GM19328 (cell line): ENCODE data around the gene SMPDL3A.
A peak's percentile ranks its signal among the peaks of the same experiment; 100 is the strongest.

ENCODE experiments used
- ATAC-seq: cut with Tn5 transposase; IDR thresholded peaks from one replicate; pipeline ENCODE4 v1.9.1; 2021; ENCODE audit warnings: mild to moderate bottlenecking, moderate library complexity; ENCODE audit not compliant: unreplicated experiment

Gene SMPDL3A

GRCh38 chr6:122845916-122846612 lies 57.0 kb downstream of the SMPDL3A start:
- ATAC-seq, result no peak

GRCh38 chr6:122853259-122853995 lies 64.4 kb downstream of the SMPDL3A start:
- ATAC-seq, result peak; percentile 94
